ENCODE results near the gene PPP2R5B. TPM values are rescaled to one million over a fixed set of nuclear protein-coding genes. Genes with fewer than 3 reads are reported as not detected.

PPP2R5B gene
- total RNA-seq, 2 experiments from 2014 or later = 8.6 to 16.2 TPM

DNA sequence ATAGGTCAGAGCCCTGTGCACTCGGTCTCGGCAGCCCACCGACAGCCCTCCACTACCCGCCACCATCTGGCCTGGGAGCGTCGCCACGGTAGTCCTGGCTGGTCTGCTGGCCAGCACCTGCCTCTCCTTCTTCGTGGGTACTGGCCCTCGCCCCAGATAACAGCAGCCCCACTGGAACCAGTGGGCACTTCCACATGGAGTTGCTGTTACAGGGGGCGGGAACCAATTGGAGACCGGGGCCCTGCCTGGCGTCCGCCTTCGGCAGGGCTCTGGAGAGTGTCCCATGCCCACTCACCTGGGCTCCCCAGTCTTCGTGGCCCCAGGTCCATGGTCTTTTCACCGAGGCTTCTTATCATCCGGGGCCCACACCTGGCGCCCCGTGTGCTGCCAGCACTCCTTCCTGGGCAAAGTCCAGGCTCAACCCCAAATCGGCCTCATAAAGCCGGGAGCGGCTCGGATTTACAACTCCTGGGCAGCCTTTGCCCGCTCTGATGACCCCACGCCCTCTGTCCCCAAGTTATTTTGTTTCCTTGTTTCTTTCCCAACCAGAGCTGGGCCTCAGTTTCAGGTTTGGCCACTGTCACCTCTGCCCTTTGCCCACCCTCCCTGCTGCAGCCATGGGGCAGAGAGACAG, 33.2 kb upstream of the PPP2R5B start:
- Histone ChIP-seq H3K4me3 (ENCODE audit: low read depth, low read length, poor library complexity, severe bottlenecking) (no peak overlapping the region), H3K79me2 (ENCODE audit: insufficient read depth, low read depth, low read length) (no peaks in the 10 kb centered on the region), H4K20me1 (ENCODE audit: insufficient read depth, low read length) (no peaks in the 10 kb centered on the region), H2AFZ (ENCODE audit: low read length) (no peak overlapping the region), H3K9me3 (ENCODE audit: low read length) (no peaks in the 10 kb centered on the region), H3K4me2 (ENCODE audit: low read length) (no peak overlapping the region), H3K4me1 (ENCODE audit: insufficient read depth, low read length, poor library complexity, severe bottlenecking) (peaks cover 28% of the 10 kb centered on the region), H3K27ac (ENCODE audit: low read depth, low read length, poor library complexity, severe bottlenecking) (no peak overlapping the region), H3K36me3 (ENCODE audit: insufficient read depth, low read length) (no peaks in the 10 kb centered on the region; the same call in 1 of the 2 replicates), H3K9me2 (ENCODE audit: insufficient read depth, low read length) (no peaks in the 10 kb centered on the region)
- ChIA-PET POLR2A (interaction anchor here (1.2 to 2.0 kb wide), 2 partner anchors 41 to 43 kb away, joined by 3 to 4 read pairs; no protein-coding TSS in a partner anchor), CTCF (ENCODE audit: unreplicated experiment) (interaction anchor here (1.4 to 2.9 kb wide), 2 partner anchors 42 to 43 kb away, joined by 4 to 9 read pairs; no protein-coding TSS in a partner anchor)
- BruUV-seq (replicated peaks) = no TSS peak
- intact Hi-C loops (cut with micrococcal nuclease; ENCODE audit: unreplicated experiment) = loop anchor here (5.0 kb wide), 1 partner anchor 104 kb away; no protein-coding TSS in a partner anchor
- no peak for DNase-seq (ENCODE audit: low spot score)
- no peak for TF ChIP-seq EZH2phosphoT487 (IDR thresholded peaks at IDR 0.05; ENCODE audit: borderline replicate concordance, low read depth, low read length)
- TF ChIP-seq, protein P1, sequence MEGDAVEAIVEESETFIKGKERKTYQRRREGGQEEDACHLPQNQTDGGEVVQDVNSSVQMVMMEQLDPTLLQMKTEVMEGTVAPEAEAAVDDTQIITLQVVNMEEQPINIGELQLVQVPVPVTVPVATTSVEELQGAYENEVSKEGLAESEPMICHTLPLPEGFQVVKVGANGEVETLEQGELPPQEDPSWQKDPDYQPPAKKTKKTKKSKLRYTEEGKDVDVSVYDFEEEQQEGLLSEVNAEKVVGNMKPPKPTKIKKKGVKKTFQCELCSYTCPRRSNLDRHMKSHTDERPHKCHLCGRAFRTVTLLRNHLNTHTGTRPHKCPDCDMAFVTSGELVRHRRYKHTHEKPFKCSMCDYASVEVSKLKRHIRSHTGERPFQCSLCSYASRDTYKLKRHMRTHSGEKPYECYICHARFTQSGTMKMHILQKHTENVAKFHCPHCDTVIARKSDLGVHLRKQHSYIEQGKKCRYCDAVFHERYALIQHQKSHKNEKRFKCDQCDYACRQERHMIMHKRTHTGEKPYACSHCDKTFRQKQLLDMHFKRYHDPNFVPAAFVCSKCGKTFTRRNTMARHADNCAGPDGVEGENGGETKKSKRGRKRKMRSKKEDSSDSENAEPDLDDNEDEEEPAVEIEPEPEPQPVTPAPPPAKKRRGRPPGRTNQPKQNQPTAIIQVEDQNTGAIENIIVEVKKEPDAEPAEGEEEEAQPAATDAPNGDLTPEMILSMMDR (conservative IDR thresholded peaks at IDR 0.05; ENCODE audit: low read length) = no peak

DNA sequence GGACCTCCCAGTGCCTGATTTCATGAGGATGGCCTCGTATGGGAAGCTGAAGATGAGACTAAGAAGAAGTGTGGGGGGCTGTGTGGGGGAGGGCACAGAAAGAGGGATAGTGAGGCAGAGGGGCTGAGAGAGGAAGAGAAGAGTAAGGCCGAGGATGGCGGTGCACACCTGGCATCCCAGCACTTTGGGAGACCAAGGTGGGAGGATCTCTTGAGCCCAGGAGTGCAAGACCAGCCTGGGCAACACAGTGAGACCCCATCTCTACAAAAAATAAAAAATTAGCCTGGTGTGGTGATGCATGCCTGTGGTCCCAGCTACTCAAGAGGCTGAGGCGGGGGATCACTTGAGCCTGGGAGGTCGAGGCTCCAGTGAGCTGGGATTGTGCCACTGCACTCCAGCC, 32.6 kb upstream of the PPP2R5B start:
- CTCF ChIA-PET (ENCODE audit: unreplicated experiment) = interaction anchor here (1.3 to 2.9 kb wide), 2 partner anchors 8 to 44 kb away, joined by 4 to 9 read pairs; no protein-coding TSS in a partner anchor
- no peak overlapping the region for H3K4me2 ChIP-seq (ENCODE audit: low read length)
- POLR2A ChIA-PET = interaction anchor here (2.0 kb wide), 1 partner anchor 43 kb away, joined by 4 read pairs; no protein-coding TSS in a partner anchor
- BruUV-seq (replicated peaks) = no TSS peak
- H3K36me3 ChIP-seq (ENCODE audit: insufficient read depth, low read length) = no peaks in the 10 kb centered on the region; the same call in 1 of the 2 replicates
- H3K4me3 ChIP-seq (ENCODE audit: low read depth, low read length, poor library complexity, severe bottlenecking) = no peak overlapping the region
- no peaks in the 10 kb centered on the region for H3K9me3 ChIP-seq (ENCODE audit: low read length)
- intact Hi-C loops (cut with micrococcal nuclease; ENCODE audit: unreplicated experiment) = loop anchor here (5.0 kb wide), 1 partner anchor 105 kb away; no protein-coding TSS in a partner anchor
- no peaks in the 10 kb centered on the region for H4K20me1 ChIP-seq (ENCODE audit: insufficient read depth, low read length)
- no peaks in the 10 kb centered on the region for H3K9me2 ChIP-seq (ENCODE audit: insufficient read depth, low read length)
- no peak overlapping the region for H2AFZ ChIP-seq (ENCODE audit: low read length)
- no peaks in the 10 kb centered on the region for H3K79me2 ChIP-seq (ENCODE audit: insufficient read depth, low read depth, low read length)
- H3K27ac ChIP-seq (ENCODE audit: low read depth, low read length, poor library complexity, severe bottlenecking) = no peak overlapping the region
- DNase-seq (ENCODE audit: low spot score) = no peak
- TF ChIP-seq EZH2phosphoT487 (IDR thresholded peaks at IDR 0.05; ENCODE audit: borderline replicate concordance, low read depth, low read length) = no peak
- TF ChIP-seq, protein P1 (conservative IDR thresholded peaks at IDR 0.05; ENCODE audit: low read length) = no peak
- H3K4me1 ChIP-seq (ENCODE audit: insufficient read depth, low read length, poor library complexity, severe bottlenecking) = peaks cover 27% of the 10 kb centered on the region

DNA sequence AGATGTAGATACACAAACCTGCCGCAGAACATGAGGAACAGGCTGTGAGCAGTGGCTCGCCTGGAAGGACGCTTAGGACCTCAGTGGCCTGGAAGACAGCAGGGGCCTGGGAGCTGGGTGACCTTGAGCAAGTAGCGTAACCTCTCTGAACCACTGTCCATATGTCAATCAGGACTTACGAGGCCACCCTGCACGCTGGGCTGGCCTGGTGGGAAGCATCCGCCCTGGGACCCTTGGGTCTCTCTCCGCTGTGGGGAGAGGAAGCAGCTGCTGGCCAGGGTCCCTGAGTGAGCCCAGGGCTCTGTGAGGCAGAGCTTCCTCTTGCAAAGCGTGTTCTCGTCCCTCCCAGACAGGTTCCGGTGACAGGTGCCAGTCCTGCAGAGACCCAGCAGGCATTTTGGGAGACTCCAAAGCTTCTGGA, 32.1 kb upstream of the PPP2R5B start:
- BruUV-seq (replicated peaks) = no TSS peak
- ChIA-PET POLR2A (interaction anchor here (2.0 kb wide), 1 partner anchor 44 kb away, joined by 4 read pairs; no protein-coding TSS in a partner anchor), CTCF (ENCODE audit: unreplicated experiment) (interaction anchor here (1.3 to 2.9 kb wide), 2 partner anchors 9 to 44 kb away, joined by 4 to 9 read pairs; no protein-coding TSS in a partner anchor)
- Histone ChIP-seq H3K4me1 (ENCODE audit: insufficient read depth, low read length, poor library complexity, severe bottlenecking) (peaks cover 22% of the 10 kb centered on the region), H3K27ac (ENCODE audit: low read depth, low read length, poor library complexity, severe bottlenecking) (no peak overlapping the region), H3K9me3 (ENCODE audit: low read length) (no peaks in the 10 kb centered on the region), H3K9me2 (ENCODE audit: insufficient read depth, low read length) (no peaks in the 10 kb centered on the region), H3K4me2 (ENCODE audit: low read length) (no peak overlapping the region), H3K4me3 (ENCODE audit: low read depth, low read length, poor library complexity, severe bottlenecking) (no peak overlapping the region), H4K20me1 (ENCODE audit: insufficient read depth, low read length) (no peaks in the 10 kb centered on the region), H3K36me3 (ENCODE audit: insufficient read depth, low read length) (no peaks in the 10 kb centered on the region; the same call in 1 of the 2 replicates), H2AFZ (ENCODE audit: low read length) (no peak overlapping the region), H3K79me2 (ENCODE audit: insufficient read depth, low read depth, low read length) (no peaks in the 10 kb centered on the region)
- intact Hi-C loops (cut with micrococcal nuclease; ENCODE audit: unreplicated experiment) = loop anchor here (5.0 kb wide), 1 partner anchor 105 kb away; no protein-coding TSS in a partner anchor
- TF ChIP-seq EZH2phosphoT487 (IDR thresholded peaks at IDR 0.05; ENCODE audit: borderline replicate concordance, low read depth, low read length) = no peak
- TF ChIP-seq, protein P1 (conservative IDR thresholded peaks at IDR 0.05; ENCODE audit: low read length) = no peak
- DNase-seq (ENCODE audit: low spot score) = no peak

Measured in OCI-LY7 (cell line).